WI38 (cell line): ENCODE data around the gene TEC.

Experiments used
- H3K4me3 ChIP-seq: 2 replicates; pipeline ENCODE4 v1.5.1; 2011; ENCODE audit warnings: low read depth, mild to moderate bottlenecking, control low read depth, low read length
- TF ChIP-seq, protein P1 (sequence below): IDR thresholded peaks from 2 replicates; pipeline ENCODE4 v1.5.1; 2012; ENCODE audit warnings: low read depth, mild to moderate bottlenecking, control low read depth, low read length

The TEC gene

DNA sequence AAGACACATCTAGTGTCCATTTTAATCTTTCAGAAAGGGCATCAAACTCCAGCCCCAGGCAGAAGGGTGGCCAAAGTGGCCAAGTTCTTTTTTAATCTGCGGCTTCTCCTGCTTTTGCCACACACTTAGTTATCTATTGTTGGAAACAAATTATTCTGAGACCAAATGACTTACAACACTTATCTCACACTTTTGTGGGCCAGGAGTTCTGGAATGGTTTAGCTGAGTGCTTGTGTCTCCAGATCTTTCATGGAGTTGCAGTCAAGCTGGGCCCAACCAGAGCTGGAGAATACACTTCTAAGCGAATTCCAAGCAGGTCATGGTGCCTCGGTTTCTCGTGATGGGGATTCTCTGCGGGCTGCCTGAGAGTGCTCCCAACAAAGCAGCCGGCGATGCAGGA lies 139.5 kb downstream of the TEC start:
- no peak overlapping the region for H3K4me3 ChIP-seq
- TF ChIP-seq, protein P1, sequence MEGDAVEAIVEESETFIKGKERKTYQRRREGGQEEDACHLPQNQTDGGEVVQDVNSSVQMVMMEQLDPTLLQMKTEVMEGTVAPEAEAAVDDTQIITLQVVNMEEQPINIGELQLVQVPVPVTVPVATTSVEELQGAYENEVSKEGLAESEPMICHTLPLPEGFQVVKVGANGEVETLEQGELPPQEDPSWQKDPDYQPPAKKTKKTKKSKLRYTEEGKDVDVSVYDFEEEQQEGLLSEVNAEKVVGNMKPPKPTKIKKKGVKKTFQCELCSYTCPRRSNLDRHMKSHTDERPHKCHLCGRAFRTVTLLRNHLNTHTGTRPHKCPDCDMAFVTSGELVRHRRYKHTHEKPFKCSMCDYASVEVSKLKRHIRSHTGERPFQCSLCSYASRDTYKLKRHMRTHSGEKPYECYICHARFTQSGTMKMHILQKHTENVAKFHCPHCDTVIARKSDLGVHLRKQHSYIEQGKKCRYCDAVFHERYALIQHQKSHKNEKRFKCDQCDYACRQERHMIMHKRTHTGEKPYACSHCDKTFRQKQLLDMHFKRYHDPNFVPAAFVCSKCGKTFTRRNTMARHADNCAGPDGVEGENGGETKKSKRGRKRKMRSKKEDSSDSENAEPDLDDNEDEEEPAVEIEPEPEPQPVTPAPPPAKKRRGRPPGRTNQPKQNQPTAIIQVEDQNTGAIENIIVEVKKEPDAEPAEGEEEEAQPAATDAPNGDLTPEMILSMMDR, result no peak

DNA sequence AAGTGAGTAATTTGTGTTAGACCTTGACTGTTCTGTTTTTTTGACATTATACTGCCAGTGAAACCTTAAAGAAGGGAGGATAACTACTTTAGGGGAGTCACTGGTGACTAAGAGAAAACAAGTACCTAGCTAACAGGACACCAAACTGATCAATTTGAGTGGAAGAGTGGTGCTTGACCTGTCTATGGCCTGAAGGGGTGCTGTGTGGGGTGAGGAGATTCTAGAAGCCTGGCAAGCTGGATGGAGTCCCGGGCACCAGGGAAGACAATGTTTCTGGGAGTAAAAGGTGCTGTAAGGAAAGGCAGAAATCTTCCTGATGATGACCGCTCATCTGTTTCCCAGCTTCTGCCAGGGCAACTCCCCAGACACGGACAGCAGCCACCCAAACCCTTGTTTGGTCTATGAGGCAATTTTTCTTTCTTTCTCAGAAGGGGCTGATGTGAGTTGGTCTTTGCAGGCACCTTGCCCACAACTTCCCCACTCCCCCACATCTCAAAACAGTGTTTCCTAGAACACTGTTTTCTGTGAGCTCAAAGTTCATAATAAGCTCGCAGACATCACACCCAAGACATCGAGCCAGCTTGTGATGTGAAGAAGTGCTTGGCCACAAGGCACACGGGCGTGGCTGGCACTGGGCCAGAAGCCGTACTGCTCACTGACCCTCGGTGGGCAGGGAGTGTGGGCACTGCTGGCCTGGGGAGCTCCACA lies 140.2 kb downstream of the TEC start:
- TF ChIP-seq, protein P1, result no peak
- H3K4me3 ChIP-seq, result no peak overlapping the region

DNA sequence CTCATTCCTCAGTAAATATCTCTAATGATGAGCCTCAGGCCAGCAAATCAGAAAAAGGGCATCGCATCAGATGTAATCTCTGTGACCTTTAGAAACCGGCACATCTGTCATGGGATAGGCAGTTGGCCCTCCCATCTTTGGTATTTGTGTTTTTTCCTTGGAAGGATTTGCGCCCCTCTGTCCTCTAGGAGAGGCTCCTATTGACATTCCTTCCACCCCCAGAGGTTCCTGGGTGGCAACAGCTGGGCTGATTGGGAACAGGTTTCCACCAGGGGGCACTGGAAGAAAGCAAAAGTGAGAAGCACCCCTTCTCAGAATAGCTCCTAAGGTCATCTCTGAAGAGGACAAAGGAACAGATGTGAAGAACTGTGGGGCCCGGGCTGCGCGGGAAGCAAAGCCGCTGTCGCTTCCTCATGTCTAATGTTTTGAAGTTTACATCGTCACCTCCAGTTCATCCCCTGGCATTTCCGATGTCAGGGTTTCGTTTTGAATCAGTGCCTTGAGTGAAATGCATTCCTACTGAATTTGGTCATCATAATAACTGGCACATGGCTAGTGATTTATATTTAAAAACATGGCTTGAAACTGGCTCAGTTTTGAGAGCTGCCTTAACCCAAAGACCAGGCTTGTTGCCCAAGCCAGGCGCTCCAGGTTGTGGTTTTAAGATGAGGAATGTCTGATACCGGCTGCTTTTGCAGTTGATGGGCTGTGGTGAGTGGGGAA lies 141.8 kb downstream of the TEC start:
- TF ChIP-seq, protein P1, result peak; percentile 59
- peak overlapping the region; percentile 42 for H3K4me3 ChIP-seq

DNA sequence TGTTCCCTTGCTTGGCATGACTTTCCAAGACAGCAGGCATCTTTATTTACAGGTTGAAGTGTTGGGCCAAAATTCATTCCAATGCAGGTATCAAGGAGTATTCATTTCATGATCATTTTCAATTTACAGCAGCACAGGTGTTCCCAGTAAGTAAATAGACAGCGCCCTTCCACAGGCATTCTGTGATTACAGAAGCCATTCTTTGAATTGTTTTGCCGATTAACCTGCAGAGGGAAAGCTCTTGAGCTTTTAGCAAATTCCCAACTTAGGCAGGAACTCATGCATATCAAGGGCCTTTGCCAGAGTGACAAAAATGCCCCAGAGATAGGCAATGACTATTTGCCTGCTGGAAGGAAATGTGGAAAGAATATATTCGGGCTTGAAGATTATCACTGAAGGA lies 142.4 kb downstream of the TEC start:
- H3K4me3 ChIP-seq, result no peak overlapping the region
- TF ChIP-seq, protein P1, result no peak

DNA sequence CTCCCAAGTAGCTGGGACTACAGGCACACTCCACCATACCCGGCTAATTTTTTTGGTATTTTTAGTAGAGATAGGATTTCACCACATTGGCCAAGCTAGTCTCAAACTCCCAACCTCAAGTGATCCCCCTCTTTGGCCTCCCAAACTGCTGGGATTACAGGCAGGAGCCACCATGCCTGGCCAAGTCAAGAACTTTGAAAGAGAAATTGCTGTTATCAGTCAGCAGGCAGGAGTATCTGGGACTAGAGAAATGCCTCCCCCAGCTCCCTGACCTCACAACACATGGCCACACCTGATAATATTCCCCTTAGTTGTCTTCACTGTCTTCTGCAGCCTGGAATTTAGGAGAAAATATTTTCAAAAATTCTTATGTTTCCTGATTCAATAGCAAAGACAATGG lies 143.0 kb downstream of the TEC start:
- no peak overlapping the region for H3K4me3 ChIP-seq
- TF ChIP-seq, protein P1, result no peak

DNA sequence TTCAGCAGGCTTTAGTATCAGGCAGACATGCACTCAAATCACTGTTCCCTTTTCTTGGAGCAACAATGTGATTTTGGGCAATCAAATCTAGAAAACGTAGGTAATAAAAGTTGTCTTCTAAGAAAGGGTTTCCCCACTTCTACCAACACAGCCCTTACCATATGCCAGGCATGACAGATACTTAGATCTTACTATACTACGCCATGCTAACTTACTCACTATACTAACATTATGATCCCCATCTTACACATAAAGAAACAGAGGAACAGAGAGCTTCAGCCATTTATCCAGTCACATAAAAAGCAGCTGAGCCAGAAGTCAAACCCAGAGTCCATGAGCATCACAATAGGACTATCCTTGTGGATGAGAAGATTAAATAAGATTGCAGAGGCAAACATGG lies 144.8 kb downstream of the TEC start:
- no peak overlapping the region for H3K4me3 ChIP-seq
- TF ChIP-seq, protein P1, result no peak

DNA sequence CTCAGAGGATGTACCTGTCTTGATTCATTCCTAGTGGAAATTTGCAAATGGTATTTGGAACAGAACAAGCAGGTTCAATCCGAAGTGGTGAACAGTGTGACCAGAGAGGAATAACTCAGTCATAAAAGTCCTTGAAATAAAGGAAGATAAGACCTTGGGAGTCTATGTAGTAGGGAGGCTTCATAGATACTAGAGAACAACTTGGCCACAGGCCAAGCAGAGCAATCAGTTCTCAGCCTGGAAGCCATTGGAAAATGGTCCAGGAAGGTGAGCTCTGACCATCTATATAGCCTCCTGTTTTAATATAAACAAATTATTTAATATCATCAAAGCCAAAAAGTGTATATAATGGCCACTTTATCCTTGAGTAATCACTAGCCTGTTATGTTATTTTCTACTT lies 146.9 kb downstream of the TEC start:
- no peak overlapping the region for H3K4me3 ChIP-seq
- TF ChIP-seq, protein P1, result no peak
